Measurements from ENCODE around the gene PCK1.

PCK1 gene

GRCh38 chr20:57573894-57574293 lies 13.0 kb downstream of the PCK1 start:
- Histone ChIP-seq H3K36me3 (ENCODE audit: control insufficient read depth, insufficient read depth, low read length) (no peaks in the 10 kb centered on the region), H3K27me3 (replicated peaks; ENCODE audit: control insufficient read depth, insufficient read depth, low read length) (peaks cover 2% of the 10 kb centered on the region), H3K4me3 (replicated peaks; ENCODE audit: low read depth, low read length) (no peak overlapping the region)
- TF ChIP-seq CTCF (IDR thresholded peaks at IDR 0.05; ENCODE audit: insufficient read depth, low read length, poor library complexity, severe bottlenecking) = peak; percentile 20
- DNase-seq (ENCODE audit: extremely low read depth, insufficient read length) = no peak

GRCh38 chr20:57574954-57575353 lies 14.0 kb downstream of the PCK1 start:
- no peak for DNase-seq (ENCODE audit: extremely low read depth, insufficient read length)
- TF ChIP-seq CTCF (IDR thresholded peaks at IDR 0.05; ENCODE audit: insufficient read depth, low read length, poor library complexity, severe bottlenecking) = no peak
- Histone ChIP-seq H3K27me3 (replicated peaks; ENCODE audit: control insufficient read depth, insufficient read depth, low read length) (peaks cover 2% of the 10 kb centered on the region), H3K4me3 (replicated peaks; ENCODE audit: low read depth, low read length) (no peak overlapping the region), H3K36me3 (ENCODE audit: control insufficient read depth, insufficient read depth, low read length) (no peaks in the 10 kb centered on the region)

- no peak for DNase-seq (ENCODE audit: extremely low read depth, insufficient read length)
- H3K36me3 ChIP-seq (ENCODE audit: control insufficient read depth, insufficient read depth, low read length) = no peaks in the 10 kb centered on the region
- no peak overlapping the region for H3K4me3 ChIP-seq (replicated peaks; ENCODE audit: low read depth, low read length)
- TF ChIP-seq CTCF (IDR thresholded peaks at IDR 0.05; ENCODE audit: insufficient read depth, low read length, poor library complexity, severe bottlenecking) = no peak
- peaks cover 2% of the 10 kb centered on the region for H3K27me3 ChIP-seq (replicated peaks; ENCODE audit: control insufficient read depth, insufficient read depth, low read length)
Observed at GRCh38 chr20:57576002-57576401, 15.1 kb downstream of the PCK1 start.

GRCh38 chr20:57576617-57577550 lies 16.0 kb downstream of the PCK1 start:
- DNase-seq (ENCODE audit: extremely low read depth, insufficient read length) = no peak
- Histone ChIP-seq H3K4me3 (replicated peaks; ENCODE audit: low read depth, low read length) (no peak overlapping the region), H3K27me3 (replicated peaks; ENCODE audit: control insufficient read depth, insufficient read depth, low read length) (peaks cover 3% of the 10 kb centered on the region), H3K36me3 (ENCODE audit: control insufficient read depth, insufficient read depth, low read length) (no peaks in the 10 kb centered on the region)
- no peak for TF ChIP-seq CTCF (IDR thresholded peaks at IDR 0.05; ENCODE audit: insufficient read depth, low read length, poor library complexity, severe bottlenecking)

GRCh38 chr20:57577679-57578475 lies 17.0 kb downstream of the PCK1 start:
- no peak for DNase-seq (ENCODE audit: extremely low read depth, insufficient read length)
- TF ChIP-seq CTCF (IDR thresholded peaks at IDR 0.05; ENCODE audit: insufficient read depth, low read length, poor library complexity, severe bottlenecking) = no peak

More at GRCh38 chr20:57577679-57578475, 17.0 kb downstream of the PCK1 start:
- no peak overlapping the region for H3K4me3 ChIP-seq (replicated peaks; ENCODE audit: low read depth, low read length)
- peaks cover 3% of the 10 kb centered on the region for H3K27me3 ChIP-seq (replicated peaks; ENCODE audit: control insufficient read depth, insufficient read depth, low read length)
- H3K36me3 ChIP-seq (ENCODE audit: control insufficient read depth, insufficient read depth, low read length) = no peaks in the 10 kb centered on the region
